Lung (tissue), 12 donors: ENCODE results near the gene C1orf116. TPM values are rescaled to one million over a fixed set of nuclear protein-coding genes. Genes with fewer than 3 reads are reported as not detected.

Experiments
- ATAC-seq: fragments of 200-7000 bp; cut with Tn5 transposase; one replicate; pipeline ENCODE4 v1.9.1; 2020; ENCODE audit warnings: moderate number of reproducible peaks; ENCODE audit not compliant: insufficient read depth, low FRiP score
- DNase-seq, 3 donors: peaks; one replicate each; pipeline ENCODE4 v3.0.0-alpha.2; 2013 to 2017
- H3K27ac ChIP-seq, 2 donors: one replicate each; pipeline ENCODE4 v1.5.1; 2013; ENCODE audit warnings: mild to moderate bottlenecking in 2 of 2, moderate library complexity in 2 of 2, control low read depth in 1 of 2, inconsistent platforms in 1 of 2, low read depth in 1 of 2, low read length in 1 of 2
- H3K27me3 ChIP-seq, 3 donors: one replicate each; pipeline ENCODE4 v1.5.1; 2013; ENCODE audit warnings: low read length in 2 of 3; ENCODE audit not compliant: control insufficient read depth in 3 of 3, insufficient read depth in 3 of 3
- H3K36me3 ChIP-seq, 4 donors: one replicate each; pipeline ENCODE4 v1.5.1; 2013; ENCODE audit warnings: low read length in 4 of 4, mild to moderate bottlenecking in 1 of 4, moderate library complexity in 1 of 4; ENCODE audit not compliant: control insufficient read depth in 4 of 4, insufficient read depth in 4 of 4
- H3K4me1 ChIP-seq, 5 donors: one replicate each; pipeline ENCODE4 v1.5.1; 2013; ENCODE audit warnings: low read length in 5 of 5, mild to moderate bottlenecking in 2 of 5, moderate library complexity in 1 of 5; ENCODE audit not compliant: control insufficient read depth in 5 of 5, insufficient read depth in 5 of 5
- H3K4me3 ChIP-seq: one replicate; pipeline ENCODE4 v1.5.1; 2013; ENCODE audit warnings: mild to moderate bottlenecking, control low read depth, moderate library complexity
- H3K9ac ChIP-seq, 2 donors: one replicate each; pipeline ENCODE4 v1.5.1; 2013; ENCODE audit warnings: low read length in 2 of 2, control low read depth in 1 of 2; ENCODE audit not compliant: insufficient read depth in 1 of 2
- H3K9me3 ChIP-seq, 4 donors: one replicate each; pipeline ENCODE4 v1.5.1; 2013; ENCODE audit warnings: low read length in 3 of 4, mild to moderate bottlenecking in 1 of 4, moderate library complexity in 1 of 4; ENCODE audit not compliant: control insufficient read depth in 4 of 4, insufficient read depth in 3 of 4
- WGBS, 2 donors: extraction: QIAGEN DNeasy Blood & Tissue Kit; methylation state at CpG; one replicate each; pipeline ENCODE4 v1.1.7; 2013; 5-methylcytosine and 5-hydroxymethylcytosine counted together
- polyA plus RNA-seq, 2 donors: library from polyadenylated mRNA; stranded (reverse); fragments of 200-250 nt; gene quantifications; one replicate each; pipeline ENCODE4 v1.2.1, GENCODE V29; 2013
- total RNA-seq, 2 donors: library from RNA; depleted of rRNA in 1 of 2; stranded (reverse); fragments of >200 nt in 1 of 2; gene quantifications; one replicate each; pipeline ENCODE4 v1.2.1, GENCODE V29; 2014 to 2021
- TF ChIP-seq, protein P1 (sequence below): IDR thresholded peaks from 2 replicates; pipeline ENCODE4 v1.5.1; 2012; ENCODE audit warnings: mild to moderate bottlenecking; ENCODE audit errors: control extremely low read depth, extremely low read depth
- donor health status: control.
- donor health status: control.
- donor health status: Bipolar disorder and iron deficiency.
- donor health status: healthy.
- donor health status: DM: yes; HTN: yes; CAD: no.

The C1orf116 gene
- total and polyA plus RNA-seq, 4 donors: 27.7 to 130 (median 91.6) TPM

DNA sequence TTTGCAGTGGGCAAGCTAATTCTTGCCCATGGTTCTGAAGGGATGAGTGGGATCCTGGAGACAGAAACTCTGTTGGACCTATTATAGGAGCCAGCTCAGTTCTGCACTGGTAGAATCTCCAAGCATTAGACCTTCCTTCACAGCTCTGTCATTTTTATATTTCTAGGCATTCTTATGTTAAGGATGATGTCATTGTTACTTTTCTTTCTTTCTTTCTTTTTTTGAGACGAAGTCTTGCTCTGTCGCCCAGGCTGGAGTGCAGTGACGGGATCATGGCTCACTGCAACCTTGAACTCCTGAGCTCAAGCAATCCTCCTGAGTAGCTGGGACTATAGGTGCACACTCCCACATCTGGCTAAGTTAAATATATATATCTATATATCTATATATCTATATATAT, 28.0 kb upstream of the C1orf116 start:
- TF ChIP-seq, protein P1, sequence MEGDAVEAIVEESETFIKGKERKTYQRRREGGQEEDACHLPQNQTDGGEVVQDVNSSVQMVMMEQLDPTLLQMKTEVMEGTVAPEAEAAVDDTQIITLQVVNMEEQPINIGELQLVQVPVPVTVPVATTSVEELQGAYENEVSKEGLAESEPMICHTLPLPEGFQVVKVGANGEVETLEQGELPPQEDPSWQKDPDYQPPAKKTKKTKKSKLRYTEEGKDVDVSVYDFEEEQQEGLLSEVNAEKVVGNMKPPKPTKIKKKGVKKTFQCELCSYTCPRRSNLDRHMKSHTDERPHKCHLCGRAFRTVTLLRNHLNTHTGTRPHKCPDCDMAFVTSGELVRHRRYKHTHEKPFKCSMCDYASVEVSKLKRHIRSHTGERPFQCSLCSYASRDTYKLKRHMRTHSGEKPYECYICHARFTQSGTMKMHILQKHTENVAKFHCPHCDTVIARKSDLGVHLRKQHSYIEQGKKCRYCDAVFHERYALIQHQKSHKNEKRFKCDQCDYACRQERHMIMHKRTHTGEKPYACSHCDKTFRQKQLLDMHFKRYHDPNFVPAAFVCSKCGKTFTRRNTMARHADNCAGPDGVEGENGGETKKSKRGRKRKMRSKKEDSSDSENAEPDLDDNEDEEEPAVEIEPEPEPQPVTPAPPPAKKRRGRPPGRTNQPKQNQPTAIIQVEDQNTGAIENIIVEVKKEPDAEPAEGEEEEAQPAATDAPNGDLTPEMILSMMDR: no peak
- DNase-seq: no peak
- 70 to 71% methylated on average over 3 of the region's 3 CpGs for WGBS, 2 donors
- no peak for ATAC-seq
- Histone ChIP-seq H3K9ac (no peak overlapping the region), H3K27me3 (no peaks in the 10 kb centered on the region), H3K27ac (no peak overlapping the region), H3K4me3 (no peak overlapping the region), H3K9me3 (no peaks in the 10 kb centered on the region), H3K36me3 (peaks cover 4 to 22% (median 16%) of the 10 kb centered on the region in 4 donors), H3K4me1 (peaks cover 0 to 5% (median 0%) of the 10 kb centered on the region in 5 donors)

DNA sequence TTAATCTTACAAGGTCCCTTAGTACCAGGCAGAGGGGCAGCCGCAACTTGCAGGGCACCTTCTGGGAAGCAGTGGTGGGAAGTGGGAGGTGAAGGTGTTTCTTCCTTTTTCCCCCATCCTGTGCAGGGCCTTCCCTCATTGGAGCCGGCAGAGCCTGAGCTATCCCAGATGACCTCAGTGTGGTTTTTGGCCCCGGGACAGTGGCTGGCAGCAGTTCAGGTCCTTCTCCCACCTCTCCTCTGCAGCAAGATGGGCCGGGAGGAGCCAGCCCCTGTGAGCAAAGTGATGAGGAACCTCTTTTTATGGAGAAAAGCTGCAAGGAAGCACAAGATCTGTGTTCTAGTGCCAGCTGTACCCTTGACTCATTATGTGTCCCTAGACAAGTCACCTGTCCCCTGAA, 27.3 kb upstream of the C1orf116 start:
- Histone ChIP-seq H3K4me1 (peaks cover 0 to 5% (median 0%) of the 10 kb centered on the region in 5 donors), H3K9me3 (no peaks in the 10 kb centered on the region), H3K9ac (peak overlapping the region in 1 of 2 donors; percentile 5), H3K27ac (peak overlapping the region in 1 of 2 donors; percentile 77), H3K27me3 (no peaks in the 10 kb centered on the region), H3K4me3 (no peak overlapping the region), H3K36me3 (peaks cover under 1 to 20% (median 16%) of the 10 kb centered on the region in 4 donors)
- DNase-seq: no peak
- TF ChIP-seq, protein P1: no peak
- ATAC-seq: no peak
- WGBS, 2 donors: 30 to 59% methylated on average over 4 of the region's 4 CpGs

DNA sequence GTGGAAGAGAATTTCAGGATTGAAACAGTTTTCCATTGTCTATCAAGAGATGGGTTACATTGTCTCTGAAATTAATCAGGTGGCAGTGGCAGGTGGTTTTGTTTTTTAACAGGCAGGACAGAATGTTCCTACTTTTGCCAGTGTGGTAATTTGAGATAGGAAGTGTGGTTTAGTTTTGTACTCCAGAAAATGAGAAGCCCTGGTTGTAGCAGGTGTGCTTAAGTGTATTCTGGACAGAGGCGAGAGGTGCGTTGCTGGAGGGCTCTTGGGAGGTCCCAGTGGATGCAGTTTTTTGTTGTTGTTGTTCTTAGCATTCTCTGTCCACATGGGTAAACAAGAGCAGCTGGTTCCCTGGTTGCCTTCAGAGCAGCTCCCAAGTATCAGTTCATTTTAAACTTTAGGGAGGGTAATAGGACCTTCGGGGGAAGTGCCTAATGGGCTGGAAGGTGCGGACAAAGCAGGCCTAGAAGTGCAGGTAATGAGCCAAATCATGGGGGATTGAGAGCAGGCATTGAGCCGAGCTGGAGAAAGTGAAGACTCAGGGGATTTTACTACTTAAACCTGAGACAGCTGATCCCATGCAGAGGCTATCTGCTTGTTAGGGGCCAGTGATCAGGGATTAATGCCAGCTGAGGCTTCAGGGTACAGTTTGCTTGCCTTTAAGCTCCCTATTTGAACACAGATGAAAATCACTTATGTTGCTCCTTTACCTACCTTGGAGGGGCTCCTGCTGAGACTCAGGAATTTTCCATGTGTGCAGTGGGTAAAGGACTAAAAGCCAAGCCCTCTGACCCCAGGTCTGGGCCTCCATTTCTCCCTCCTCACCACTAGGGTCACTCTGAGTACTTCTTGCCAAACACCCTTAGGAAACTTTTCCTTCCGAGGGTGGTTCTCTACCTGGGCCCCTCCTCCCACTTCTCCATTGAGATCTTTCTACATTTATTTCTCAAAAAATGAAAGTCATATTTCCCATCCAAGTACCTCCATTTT, 26.6 kb upstream of the C1orf116 start:
- DNase-seq: no peak
- peaks cover 0 to 19% (median 16%) of the 10 kb centered on the region in 4 donors for H3K36me3 ChIP-seq
- peak overlapping the region; percentile 55 to 77 for H3K27ac ChIP-seq
- TF ChIP-seq, protein P1: no peak
- no peak for ATAC-seq
- H3K9ac ChIP-seq: peak overlapping the region in 1 of 2 donors; percentile 5
- 47 to 67% methylated on average over 6 of the region's 6 CpGs for WGBS, 2 donors
- H3K4me3 ChIP-seq: no peak overlapping the region
- H3K27me3 ChIP-seq: no peaks in the 10 kb centered on the region
- H3K4me1 ChIP-seq: peaks cover 0 to 5% (median 0%) of the 10 kb centered on the region in 5 donors
- H3K9me3 ChIP-seq: no peaks in the 10 kb centered on the region
